Thymus (tissue), 11 donors: ENCODE measurements around the gene ABHD17C. TPM values are rescaled to one million over a fixed set of nuclear protein-coding genes. Genes with fewer than 3 reads are reported as not detected.

Source experiments
- DNase-seq, 9 donors: peaks; one replicate each; pipeline ENCODE4 v3.0.0-alpha.2; 2013; ENCODE audit warnings: low spot score in 9 of 9, low read depth in 6 of 9, missing footprints in 1 of 9
- H3K27ac ChIP-seq, 2 donors: one replicate each; pipeline ENCODE4 v1.5.1; 2013; ENCODE audit warnings: control low read depth in 1 of 2, low read depth in 1 of 2, low read length in 1 of 2, mild to moderate bottlenecking in 1 of 2, moderate library complexity in 1 of 2
- H3K27me3 ChIP-seq, 2 donors: one replicate each; pipeline ENCODE4 v1.5.1; 2013; ENCODE audit warnings: low read length in 1 of 2; ENCODE audit not compliant: control insufficient read depth in 2 of 2, insufficient read depth in 1 of 2
- H3K36me3 ChIP-seq, 2 donors: one replicate each; pipeline ENCODE4 v1.5.1; 2013; ENCODE audit warnings: low read length in 1 of 2, mild to moderate bottlenecking in 1 of 2, moderate library complexity in 1 of 2; ENCODE audit not compliant: control insufficient read depth in 2 of 2, insufficient read depth in 2 of 2
- H3K4me1 ChIP-seq, 2 donors: one replicate each; pipeline ENCODE4 v1.5.1; 2013; ENCODE audit warnings: low read length in 2 of 2; ENCODE audit not compliant: control insufficient read depth in 2 of 2, insufficient read depth in 2 of 2
- H3K4me3 ChIP-seq, 2 donors: one replicate each; pipeline ENCODE4 v1.5.1; 2013; ENCODE audit warnings: low read length in 2 of 2, control low read depth in 1 of 2, mild to moderate bottlenecking in 1 of 2
- H3K9me3 ChIP-seq, 2 donors: one replicate each; pipeline ENCODE4 v1.5.1; 2013; ENCODE audit warnings: low read length in 1 of 2, mild to moderate bottlenecking in 1 of 2; ENCODE audit not compliant: control insufficient read depth in 2 of 2, insufficient read depth in 1 of 2
- WGBS: extraction: QIAGEN DNeasy Blood & Tissue Kit; methylation state at CpG from one replicate; pipeline ENCODE4 v1.1.7; 2013; 5-methylcytosine and 5-hydroxymethylcytosine counted together
- polyA plus RNA-seq: library from polyadenylated mRNA; stranded (reverse); fragments of 200-250 nt; gene quantifications from one replicate; pipeline ENCODE4 v1.2.3, GENCODE V29; 2013
- total RNA-seq: library from RNA; stranded (reverse); fragments of 120-200 nt; gene quantifications from one replicate; pipeline ENCODE4 v1.2.4, GENCODE V29; 2013
- donor health status: healthy.

The ABHD17C gene
- total and polyA plus RNA-seq, 2 donors: 2.0 to 29.2 TPM

- peaks cover 10 to 40% of the 10 kb centered on the region in 2 donors for H3K27me3 ChIP-seq
- no peaks in the 10 kb centered on the region for H3K9me3 ChIP-seq
- H3K36me3 ChIP-seq: no peaks in the 10 kb centered on the region
- H3K27ac ChIP-seq: no peak overlapping the region
- no peak for DNase-seq
- WGBS: 96% methylated on average over 6 of the region's 6 CpGs
- H3K4me3 ChIP-seq: no peak overlapping the region
- H3K4me1 ChIP-seq: peaks cover 6 to 10% of the 10 kb centered on the region in 2 donors
These were observed 2.1 kb downstream of the ABHD17C start for GRCh38 chr15:80697075-80697685.

- H3K27ac ChIP-seq: no peak overlapping the region
- no peaks in the 10 kb centered on the region for H3K9me3 ChIP-seq
- no peak overlapping the region for H3K4me3 ChIP-seq
- WGBS: 97% methylated on average over 1 of the region's 1 CpG
- no peak for DNase-seq
- peaks cover 6 to 10% of the 10 kb centered on the region in 2 donors for H3K4me1 ChIP-seq
- no peaks in the 10 kb centered on the region for H3K36me3 ChIP-seq
- H3K27me3 ChIP-seq: peaks cover 10 to 34% of the 10 kb centered on the region in 2 donors
These were observed 3.6 kb downstream of the ABHD17C start for GRCh38 chr15:80698676-80699075.

GRCh38 chr15:80699981-80700380, 4.9 kb downstream of the ABHD17C start:
- no peak overlapping the region for H3K27ac ChIP-seq
- H3K4me3 ChIP-seq: no peak overlapping the region
- H3K27me3 ChIP-seq: peaks cover 4 to 26% of the 10 kb centered on the region in 2 donors
- no peak for DNase-seq
- H3K4me1 ChIP-seq: peaks cover 6 to 10% of the 10 kb centered on the region in 2 donors
- WGBS: 97% methylated on average over 1 of the region's 1 CpG
- no peaks in the 10 kb centered on the region for H3K36me3 ChIP-seq
- no peaks in the 10 kb centered on the region for H3K9me3 ChIP-seq

- 88% methylated on average over 7 of the region's 7 CpGs for WGBS
- Histone ChIP-seq H3K4me1 (no peaks in the 10 kb centered on the region), H3K27me3 (peaks cover under 1 to 12% of the 10 kb centered on the region in 2 donors), H3K36me3 (no peaks in the 10 kb centered on the region), H3K27ac (no peak overlapping the region), H3K9me3 (no peaks in the 10 kb centered on the region), H3K4me3 (no peak overlapping the region)
- no peak for DNase-seq
These were observed 6.7 kb downstream of the ABHD17C start for GRCh38 chr15:80701676-80702311.

- H3K36me3 ChIP-seq: no peaks in the 10 kb centered on the region
- 98% methylated on average over 5 of the region's 5 CpGs for WGBS
- peaks cover 0 to 8% of the 10 kb centered on the region in 2 donors for H3K27me3 ChIP-seq
- no peak for DNase-seq
- no peaks in the 10 kb centered on the region for H3K9me3 ChIP-seq
- H3K27ac ChIP-seq: no peak overlapping the region
- no peaks in the 10 kb centered on the region for H3K4me1 ChIP-seq
- H3K4me3 ChIP-seq: no peak overlapping the region
These were observed 8.0 kb downstream of the ABHD17C start for GRCh38 chr15:80703081-80703480.

- WGBS: 43% methylated on average over 3 of the region's 3 CpGs
- DNase-seq: no peak
- no peaks in the 10 kb centered on the region for H3K36me3 ChIP-seq
- no peak overlapping the region for H3K27ac ChIP-seq
- no peaks in the 10 kb centered on the region for H3K4me1 ChIP-seq
- no peaks in the 10 kb centered on the region for H3K9me3 ChIP-seq
- H3K4me3 ChIP-seq: no peak overlapping the region
- peaks cover 0 to 2% of the 10 kb centered on the region in 2 donors for H3K27me3 ChIP-seq
These were observed 8.9 kb downstream of the ABHD17C start for GRCh38 chr15:80703965-80704364.

GRCh38 chr15:80706161-80706560, 11.1 kb downstream of the ABHD17C start:
- H3K4me1 ChIP-seq: no peaks in the 10 kb centered on the region
- no peaks in the 10 kb centered on the region for H3K9me3 ChIP-seq
- H3K4me3 ChIP-seq: no peak overlapping the region
- 93% methylated on average over 8 of the region's 8 CpGs for WGBS
- no peak for DNase-seq
- no peaks in the 10 kb centered on the region for H3K36me3 ChIP-seq
- H3K27me3 ChIP-seq: peaks cover 0 to 2% of the 10 kb centered on the region in 2 donors
- no peak overlapping the region for H3K27ac ChIP-seq

- Histone ChIP-seq H3K27me3 (no peaks in the 10 kb centered on the region), H3K4me1 (no peaks in the 10 kb centered on the region), H3K27ac (no peak overlapping the region), H3K36me3 (no peaks in the 10 kb centered on the region), H3K4me3 (no peak overlapping the region), H3K9me3 (no peaks in the 10 kb centered on the region)
- WGBS: 93% methylated on average over 6 of the region's 6 CpGs
- DNase-seq: no peak
These were observed 14.4 kb downstream of the ABHD17C start for GRCh38 chr15:80709542-80709941.

GRCh38 chr15:80710635-80711554, 15.8 kb downstream of the ABHD17C start:
- Histone ChIP-seq H3K27me3 (no peaks in the 10 kb centered on the region), H3K4me3 (no peak overlapping the region), H3K27ac (peak overlapping the region in 1 of 2 donors; percentile 27), H3K36me3 (no peaks in the 10 kb centered on the region), H3K4me1 (no peaks in the 10 kb centered on the region), H3K9me3 (no peaks in the 10 kb centered on the region)
- WGBS: 95% methylated on average over 9 of the region's 9 CpGs
- DNase-seq: no peak
